Right lobe of liver (tissue), 6 donors: ENCODE measurements around the gene XPO4. TPM values are rescaled to one million over a fixed set of nuclear protein-coding genes. Genes with fewer than 3 reads are reported as not detected.

ENCODE experiments used
- ATAC-seq, 4 donors: fragments of 200-7000 bp; cut with Tn5 transposase; one replicate each; pipeline ENCODE4 v1.9.1; 2020; ENCODE audit warnings: mild to moderate bottlenecking in 4 of 4, moderate library complexity in 4 of 4
- DNase-seq, 3 donors: peaks; one replicate each; pipeline ENCODE4 v3.0.0-alpha.2; 2020
- H3K27ac ChIP-seq, 3 donors: fragments of 200-600 bp; one replicate each; pipeline ENCODE4 v1.8.0; 2022
- H3K27me3 ChIP-seq, 2 donors: fragments of 200-600 bp; one replicate each; pipeline ENCODE4 v1.8.0; 2022
- H3K36me3 ChIP-seq, 4 donors: fragments of 200-600 bp; sonication (generic) in 1 of 4; one replicate each; pipeline versions ENCODE4 v1.5.1 to v1.8.0; 2017 to 2022; ENCODE audit warnings: control low read depth in 1 of 4
- H3K4me1 ChIP-seq, 4 donors: fragments of 200-600 bp; sonication (generic) in 1 of 4; one replicate each; pipeline versions ENCODE4 v1.5.1 to v1.8.0; 2017 to 2022; ENCODE audit warnings: control low read depth in 1 of 4
- H3K4me3 ChIP-seq, 3 donors: fragments of 200-600 bp; one replicate each; pipeline ENCODE4 v1.8.0; 2022
- H3K9me3 ChIP-seq, 4 donors: fragments of 200-600 bp; sonication (generic) in 1 of 4; one replicate each; pipeline versions ENCODE4 v1.5.1 to v1.8.0; 2017 to 2022; ENCODE audit warnings: control low read depth in 1 of 4
- CTCF ChIP-seq, 4 donors: fragments of 200-600 bp in 3 of 4; fragments of 450-650 bp in 1 of 4; IDR thresholded peaks; one replicate each; pipeline versions ENCODE4 v1.5.1 to v1.8.0; 2016 to 2022; ENCODE audit warnings: antibody characterized with exemption in 4 of 4, mild to moderate bottlenecking in 2 of 4
- POLR2A ChIP-seq: fragments of 450-650 bp; IDR thresholded peaks from one replicate; pipeline ENCODE4 v1.6.1; 2017; ENCODE audit warnings: antibody characterized with exemption, mild to moderate bottlenecking
- WGBS: methylation state at CpG from one replicate; pipeline ENCODE4 v1.1.6; 2018; ENCODE audit warnings: low coverage, low lambda C conversion rate; ENCODE audit not compliant: insufficient coverage; ENCODE audit errors: missing lambda C conversion rate; 5-methylcytosine and 5-hydroxymethylcytosine counted together
- intact Hi-C, 2 donors: fragments of 100-400 bp; cut with DNase I; formaldehyde crosslinking; loops; one replicate each; pipeline versions ENCODE4 v1.11.2 to v1.14.1; 2022
- total RNA-seq, 6 experiments: library from RNA; depleted of rRNA in 2 of 6; stranded (reverse); fragments of >200 nt in 2 of 6; fragmentation: NEBNext Ultra II Directional in 3 of 6; extraction: Animal tissue kit (Norgen Biotek cat#: 25700) in 3 of 6; gene quantifications; one replicate each; pipeline versions ENCODE4 v1.1.0 to v1.2.4, GENCODE V29; 2016 to 2023
- donor health status: DM: no; HTN: yes; CAD: no.
- donor health status: DM: no; HTN: no; CAD: no.
- donor health status: DM: no; HTN: no; CAD: no.
- donor health status: DM: no; HTN: yes; CAD: no.
- donor health status: DM: no; HTN: yes; CAD: no.

XPO4 gene
- total RNA-seq, 6 experiments from 2014 or later = 4.4 to 9.9 (median 7.2) TPM

- no peak overlapping the region for H3K4me3 ChIP-seq
- H3K4me1 ChIP-seq = peaks cover 0 to 7% (median 3%) of the 10 kb centered on the region in 4 donors
- no peak overlapping the region for H3K27ac ChIP-seq
- TF ChIP-seq CTCF (IDR thresholded peaks at IDR 0.05) = no peak
- TF ChIP-seq POLR2A = no peak
- intact Hi-C loops = no loop called here
- H3K36me3 ChIP-seq = no peaks in the 10 kb centered on the region
- ATAC-seq = no peak
- 100% methylated on average over 1 of the region's 1 CpG for WGBS
- no peak for DNase-seq
- no peaks in the 10 kb centered on the region for H3K9me3 ChIP-seq
- H3K27me3 ChIP-seq = no peaks in the 10 kb centered on the region
These were observed 132.7 kb downstream of the XPO4 start for GRCh38 chr13:20769834-20770233.

- Histone ChIP-seq H3K27me3 (no peaks in the 10 kb centered on the region), H3K27ac (no peak overlapping the region), H3K9me3 (no peaks in the 10 kb centered on the region), H3K4me3 (no peak overlapping the region), H3K36me3 (no peaks in the 10 kb centered on the region), H3K4me1 (peaks cover 0 to 7% (median 3%) of the 10 kb centered on the region in 4 donors)
- 51% methylated on average over 2 of the region's 2 CpGs for WGBS
- no peak for TF ChIP-seq POLR2A
- TF ChIP-seq CTCF (IDR thresholded peaks at IDR 0.05) = no peak
- intact Hi-C loops = no loop called here
- no peak for DNase-seq
- ATAC-seq = no peak
These were observed 133.5 kb downstream of the XPO4 start for GRCh38 chr13:20769091-20769490.

- intact Hi-C loops = no loop called here
- Histone ChIP-seq H3K36me3 (no peaks in the 10 kb centered on the region), H3K27ac (no peak overlapping the region), H3K9me3 (no peaks in the 10 kb centered on the region), H3K27me3 (no peaks in the 10 kb centered on the region), H3K4me1 (peaks cover 0 to 2% (median under 1%) of the 10 kb centered on the region in 4 donors), H3K4me3 (no peak overlapping the region)
- no peak for DNase-seq
- 90% methylated on average over 2 of the region's 2 CpGs for WGBS
- ATAC-seq = no peak
- TF ChIP-seq POLR2A = no peak
- TF ChIP-seq CTCF (IDR thresholded peaks at IDR 0.05) = no peak
These were observed 135.1 kb downstream of the XPO4 start for GRCh38 chr13:20767309-20767943.

- ATAC-seq = no peak
- Histone ChIP-seq H3K27me3 (no peaks in the 10 kb centered on the region), H3K4me3 (no peak overlapping the region), H3K9me3 (no peaks in the 10 kb centered on the region), H3K36me3 (no peaks in the 10 kb centered on the region), H3K27ac (no peak overlapping the region), H3K4me1 (no peaks in the 10 kb centered on the region)
- no peak for TF ChIP-seq CTCF (IDR thresholded peaks at IDR 0.05)
- no peak for TF ChIP-seq POLR2A
- DNase-seq = no peak
- WGBS = 87% methylated on average over 3 of the region's 3 CpGs
- intact Hi-C loops = no loop called here
These were observed 141.7 kb downstream of the XPO4 start for GRCh38 chr13:20760872-20761271.

- Histone ChIP-seq H3K4me3 (no peak overlapping the region), H3K36me3 (no peaks in the 10 kb centered on the region), H3K9me3 (peaks cover 0 to 6% (median 3%) of the 10 kb centered on the region in 4 donors), H3K27ac (no peak overlapping the region), H3K27me3 (no peaks in the 10 kb centered on the region), H3K4me1 (no peaks in the 10 kb centered on the region)
- TF ChIP-seq POLR2A (no peak), CTCF (IDR thresholded peaks at IDR 0.05) (no peak)
- ATAC-seq = no peak
- no peak for DNase-seq
- intact Hi-C loops = no loop called here
These were observed 148.5 kb downstream of the XPO4 start for GRCh38 chr13:20754009-20754408.
